Keratinocyte (primary cell): ENCODE data around the gene AFMID. TPM values are rescaled to one million over a fixed set of nuclear protein-coding genes. Genes with fewer than 3 reads are reported as not detected.

Experiments
- DNase-seq: peaks from one replicate; pipeline ENCODE4 v3.0.0-alpha.2; 2011; ENCODE audit warnings: low read depth, missing footprints, low spot score
- FAIRE-seq: peaks from 2 replicates; lab custom pipeline; 2011; peaks lifted over from hg19 to GRCh38; lab: Jason Lieb, UNC
- H2AFZ ChIP-seq: 2 replicates; pipeline ENCODE4 v1.6.0; 2012; ENCODE audit warnings: low read length, control low read depth, inconsistent platforms; ENCODE audit not compliant: control insufficient read depth
- H3K27ac ChIP-seq: 2 replicates; pipeline ENCODE4 v1.5.1; 2011; ENCODE audit warnings: low read length; ENCODE audit not compliant: control insufficient read depth, insufficient read depth
- H3K27me3 ChIP-seq: 3 replicates; pipeline ENCODE4 v1.6.0; 2011; ENCODE audit warnings: low read length; ENCODE audit not compliant: control insufficient read depth, insufficient read depth; ENCODE audit errors: extremely low read depth
- H3K36me3 ChIP-seq, 2 experiments: 2 replicates in 1 of 2; 3 replicates in 1 of 2; pipeline ENCODE4 v1.5.1; 2011; ENCODE audit warnings: low read length in 2 of 2, mild to moderate bottlenecking in 1 of 2; ENCODE audit not compliant: control insufficient read depth in 2 of 2, insufficient read depth in 2 of 2; ENCODE audit errors: extremely low read depth in 1 of 2
- H3K4me1 ChIP-seq: 3 replicates; pipeline ENCODE4 v1.5.1; 2011; ENCODE audit warnings: low read length; ENCODE audit not compliant: control insufficient read depth, insufficient read depth; ENCODE audit errors: extremely low read depth
- H3K4me2 ChIP-seq: 3 replicates; pipeline ENCODE4 v1.6.0; 2011; ENCODE audit warnings: low read depth, low read length; ENCODE audit not compliant: control insufficient read depth, insufficient read depth; ENCODE audit errors: extremely low read depth
- H3K4me3 ChIP-seq, 3 experiments: fragments of 200-600 bp in 1 of 3; sonication (generic) in 1 of 3; 2 replicates in 2 of 3; 3 replicates in 1 of 3; pipeline ENCODE4 v1.5.1; 2011 to 2016; ENCODE audit warnings: low read length in 3 of 3, mild to moderate bottlenecking in 3 of 3, control low read depth in 2 of 3, inconsistent platforms in 1 of 3, low read depth in 1 of 3, mixed read lengths in 1 of 3, mixed run types in 1 of 3, moderate library complexity in 1 of 3; ENCODE audit not compliant: control insufficient read depth in 2 of 3, insufficient read depth in 2 of 3; ENCODE audit errors: extremely low read depth in 1 of 3
- H3K79me2 ChIP-seq: 2 replicates; pipeline ENCODE4 v1.6.0; 2012; ENCODE audit warnings: low read length; ENCODE audit not compliant: control insufficient read depth, insufficient read depth
- H3K9ac ChIP-seq: 3 replicates; pipeline ENCODE4 v1.6.0; 2011; ENCODE audit warnings: low read length; ENCODE audit not compliant: control insufficient read depth, insufficient read depth; ENCODE audit errors: extremely low read depth
- H3K9me1 ChIP-seq: 3 replicates; pipeline ENCODE4 v1.6.0; 2011; ENCODE audit warnings: low read length; ENCODE audit not compliant: control insufficient read depth, insufficient read depth; ENCODE audit errors: extremely low read depth
- H3K9me3 ChIP-seq: 2 replicates; pipeline ENCODE4 v1.5.1; 2012; ENCODE audit warnings: low read depth, low read length; ENCODE audit not compliant: control insufficient read depth
- H4K20me1 ChIP-seq: 3 replicates; pipeline ENCODE4 v1.6.0; 2011; ENCODE audit warnings: low read length; ENCODE audit not compliant: control insufficient read depth, insufficient read depth; ENCODE audit errors: extremely low read depth
- CTCF ChIP-seq, 3 experiments: IDR thresholded peaks in 1 of 3; conservative IDR thresholded peaks in 1 of 3; optimal IDR thresholded peaks in 1 of 3; 2 replicates in 2 of 3; 3 replicates in 1 of 3; pipeline versions ENCODE3 to v1.5.1; 2011; ENCODE audit warnings: low read length in 3 of 3, mild to moderate bottlenecking in 3 of 3, moderate library complexity in 2 of 3, control low read depth in 1 of 3, inconsistent platforms in 1 of 3; ENCODE audit not compliant: insufficient read depth in 2 of 3; ENCODE audit errors: extremely low read depth in 1 of 3
- EZH2 ChIP-seq: IDR thresholded peaks from one replicate; pipeline ENCODE4 v1.6.1; 2012; ENCODE audit warnings: inconsistent platforms, mild to moderate bottlenecking, low read length, moderate library complexity
- dilution Hi-C: fragments of 300-500 bp; cut with MboI; formaldehyde crosslinking; loops from one replicate; pipeline ENCODE4 v1.7.0; 2020; ENCODE audit warnings: low sequenced_read_pairs; ENCODE audit not compliant: extremely low pct_ligation_motif_present
- polyA plus RNA-seq, 5 experiments: library from polyadenylated mRNA; depleted of rRNA in 3 of 5; stranded (reverse) in 3 of 5; stranded (forward) in 1 of 5; unstranded in 1 of 5; fragments of >200 nt; gene quantifications; 1 replicate in 1 of 5; 2 replicates in 3 of 5; 3 replicates in 1 of 5; pipeline versions ENCODE4 v1.2.1 to v1.2.3, GENCODE V29; 2011 to 2012; ENCODE audit warnings: missing spikeins in 2 of 5, low read depth in 1 of 5, low replicate concordance in 1 of 5

AFMID gene
- polyA plus RNA-seq, 1 donor (not counting 4 experiments of a cell fraction or from before 2014, with no cell fraction given), result 21.6 TPM

- H3K36me3 ChIP-seq, result no peaks in the 10 kb centered on the region
- H3K9me3 ChIP-seq, result no peaks in the 10 kb centered on the region
- FAIRE-seq (no peak), DNase-seq (no peak)
- H3K27me3 ChIP-seq, result no peaks in the 10 kb centered on the region
- H2AFZ ChIP-seq, result no peak overlapping the region
- dilution Hi-C loops, result no loop called here
- no peak overlapping the region for H3K4me2 ChIP-seq
- no peak overlapping the region for H3K27ac ChIP-seq
- TF ChIP-seq CTCF (optimal IDR thresholded peaks at IDR 0.05 in 1 of 3, IDR thresholded peaks at IDR 0.05 in 1 of 3, conservative IDR thresholded peaks at IDR 0.05 in 1 of 3; ENCODE audit: extremely low read depth in 1 of 3, insufficient read depth in 2 of 3, low read length in 3 of 3) (no peak), EZH2 (no peak)
- no peaks in the 10 kb centered on the region for H4K20me1 ChIP-seq
- H3K9me1 ChIP-seq, result no peaks in the 10 kb centered on the region
- peaks cover 17% of the 10 kb centered on the region for H3K79me2 ChIP-seq
- H3K4me1 ChIP-seq, result peaks cover 10% of the 10 kb centered on the region
- no peak overlapping the region for H3K4me3 ChIP-seq
- no peak overlapping the region for H3K9ac ChIP-seq
Measured at GRCh38 chr17:78211032-78211431, 23.9 kb downstream of the AFMID start.

- Histone ChIP-seq H3K27me3 (no peaks in the 10 kb centered on the region), H3K27ac (peak within 1 kb of the TSS; percentile 51), H3K9me1 (no peaks in the 10 kb centered on the region), H3K4me2 (peak within 1 kb of the TSS; percentile 88), H3K79me2 (peaks cover 21% of the 10 kb centered on the region), H3K9ac (peak within 1 kb of the TSS; percentile 77), H3K9me3 (no peaks in the 10 kb centered on the region), H3K36me3 (peaks cover 0 to 10% of the 10 kb centered on the region in 2 experiments), H3K4me3 (peak within 1 kb of the TSS; percentile 60 to 98 (median 70)), H3K4me1 (peaks cover 10% of the 10 kb centered on the region), H4K20me1 (no peaks in the 10 kb centered on the region), H2AFZ (peak within 1 kb of the TSS; percentile 91)
- no peak for TF ChIP-seq CTCF (optimal IDR thresholded peaks at IDR 0.05 in 1 of 3, IDR thresholded peaks at IDR 0.05 in 1 of 3, conservative IDR thresholded peaks at IDR 0.05 in 1 of 3; ENCODE audit: extremely low read depth in 1 of 3, insufficient read depth in 2 of 3, low read length in 3 of 3)
- TF ChIP-seq EZH2, result no peak
- peak; percentile 11 for DNase-seq
- dilution Hi-C loops, result no loop called here
- FAIRE-seq, result no peak
Measured at GRCh38 chr17:78214016-78214705, 27.0 kb downstream of the AFMID start, which contains the start of gene BIRC5. Gene BIRC5, plus strand, starts transcription at chr17:78214253. Its CDS starts 64 bp downstream, at chr17:78214317.
